K562 (cell line): ENCODE data around the gene HTR3C. TPM values are rescaled to one million over a fixed set of nuclear protein-coding genes. Genes with fewer than 3 reads are reported as not detected.
A peak's percentile ranks its signal among the peaks of the same experiment; 100 is the strongest.

ENCODE experiments used
- EHMT2 ChIP-seq: fragments of 450-650 bp; IDR thresholded peaks from 2 replicates; pipeline ENCODE4 v1.6.1; 2018; ENCODE audit warnings: antibody characterized with exemption
- EZH2 ChIP-seq: IDR thresholded peaks from 2 replicates; pipeline ENCODE4 v1.6.1; 2012; ENCODE audit warnings: low read depth, mild to moderate bottlenecking, inconsistent platforms, low read length, borderline replicate concordance
- GTF2E2 ChIP-seq: fragments of 200-800 bp; sonication (Bioruptor generic); IDR thresholded peaks from 2 replicates; pipeline ENCODE4 v1.6.1; 2016; ENCODE audit warnings: missing genetic modification characterization, missing compliant biosample characterization
- GTF3C2 ChIP-seq: IDR thresholded peaks from 3 replicates; pipeline ENCODE4 v1.6.1; 2011; ENCODE audit warnings: borderline replicate concordance, mild to moderate bottlenecking, moderate library complexity; ENCODE audit not compliant: insufficient read length; ENCODE audit errors: extremely low read depth
- HES1 ChIP-seq: fragments of 450-650 bp; IDR thresholded peaks from 2 replicates; pipeline ENCODE4 v1.6.1; 2016; ENCODE audit warnings: low read depth, mild to moderate bottlenecking, moderate library complexity
- JUNB ChIP-seq: fragments of 450-650 bp; formaldehyde crosslinking; conservative IDR thresholded peaks from 2 replicates; pipeline ENCODE4 v1.4.0; 2020; ENCODE audit warnings: mild to moderate bottlenecking
- NFATC3 ChIP-seq: fragments of 450-650 bp; IDR thresholded peaks from 2 replicates; pipeline ENCODE4 v1.6.1; 2017; ENCODE audit warnings: mild to moderate bottlenecking
- NFXL1 ChIP-seq: fragments of 450-650 bp; formaldehyde crosslinking; IDR thresholded peaks from 2 replicates; pipeline ENCODE4 v1.4.0; 2021; ENCODE audit warnings: mild to moderate bottlenecking
- NKRF ChIP-seq: fragments of 450-650 bp; IDR thresholded peaks from 2 replicates; pipeline ENCODE4 v1.6.1; 2016; ENCODE audit warnings: borderline replicate concordance
- NR2C2 ChIP-seq, 2 experiments: fragments of 200-800 bp in 1 of 2; sonication (Bioruptor generic) in 1 of 2; sonication (generic) in 1 of 2; formaldehyde crosslinking in 1 of 2; IDR thresholded peaks; 2 replicates each; pipeline versions ENCODE4 v1.6.1 to v1.8.0; 2016 to 2022; ENCODE audit warnings: mild to moderate bottlenecking in 1 of 2, missing compliant biosample characterization in 1 of 2, missing genetic modification characterization in 1 of 2, missing genetic modification reagents in 1 of 2
- RBM34 ChIP-seq: fragments of 200-400 bp; formaldehyde crosslinking; IDR thresholded peaks from 2 replicates; pipeline ENCODE4 v1.6.1; 2018; ENCODE audit warnings: low read length, borderline replicate concordance; ENCODE audit not compliant: insufficient read depth
- RBM39 ChIP-seq: fragments of 200-400 bp; formaldehyde crosslinking; optimal IDR thresholded peaks from 2 replicates; pipeline ENCODE3; 2018; ENCODE audit warnings: low read depth, low read length
- RFX7 ChIP-seq: fragments of 250-450 bp; sonication (Bioruptor Pico); IDR thresholded peaks from 2 replicates; pipeline ENCODE4 v1.5.1; 2021; ENCODE audit warnings: mild to moderate bottlenecking
- STAG1 ChIP-seq: sonication (generic); formaldehyde crosslinking; IDR thresholded peaks from 2 replicates; pipeline ENCODE4 v1.5.0; 2020; ENCODE audit warnings: missing genetic modification reagents, borderline replicate concordance
- TRIM28 ChIP-seq: fragments of 450-650 bp; IDR thresholded peaks from 2 replicates; pipeline ENCODE4 v1.6.1; 2017
- USF1 ChIP-seq: sonication (generic); formaldehyde crosslinking; IDR thresholded peaks from 2 replicates; pipeline ENCODE4 v1.9.0; 2022; ENCODE audit warnings: mild to moderate bottlenecking, missing genetic modification reagents
- ZKSCAN1 ChIP-seq: fragments of 150-350 bp; IDR thresholded peaks from 2 replicates; pipeline ENCODE4 v1.6.1; 2016; ENCODE audit warnings: low read depth, low read length
- ZKSCAN8 ChIP-seq: fragments of 200-800 bp; sonication (Bioruptor generic); IDR thresholded peaks from 2 replicates; pipeline ENCODE4 v1.6.1; 2016; ENCODE audit warnings: missing genetic modification characterization, missing compliant biosample characterization
- ZNF324 ChIP-seq: fragments of 250-450 bp; sonication (Bioruptor Pico); IDR thresholded peaks from 2 replicates; pipeline ENCODE4 v1.4.0; 2020; ENCODE audit warnings: mild to moderate bottlenecking
- ZNF398 ChIP-seq: fragments of 250-450 bp; sonication (Bioruptor Pico); IDR thresholded peaks from 2 replicates; pipeline ENCODE4 v1.8.0; 2021; ENCODE audit warnings: moderate library complexity, mild to moderate bottlenecking, inconsistent platforms
- polyA plus RNA-seq, 8 experiments: library from polyadenylated mRNA; depleted of rRNA in 4 of 8; stranded (reverse) in 5 of 8; unstranded in 3 of 8; fragments of >200 nt; fragmentation: Nextera tagmentation in 2 of 8; fragmentation: Illumina TruSeq in 1 of 8; extraction: Ambion mirVana in 2 of 8; extraction: Trizol in 1 of 8; gene quantifications; 2 replicates each; pipeline versions ENCODE4 v1.2.1 to v1.2.3, GENCODE V29; 2011 to 2014; ENCODE audit warnings: inconsistent platforms in 1 of 8, missing spikeins in 1 of 8
- total RNA-seq, 7 experiments: library from RNA; depleted of rRNA in 6 of 7; stranded (reverse); fragments of >200 nt in 6 of 7; fragmentation: Illumina TruSeq in 2 of 7; extraction: Trizol in 2 of 7; gene quantifications; 2 replicates each; pipeline versions ENCODE4 v1.2.1 to v1.2.3, GENCODE V29; 2011 to 2021; ENCODE audit warnings: low replicate concordance in 1 of 7

Gene HTR3C
- total and polyA plus RNA-seq, 9 of the 15 experiments (the other 6 are each of a cell fraction or from before 2014, with no cell fraction given) = 0.04 to 0.06 TPM; not detected in 7

GRCh38 chr3:184085389-184085852 is 32.6 kb downstream of the HTR3C start (continued):
- TF ChIP-seq RFX7 (CRISPR knock-in tag) = no peak
- no peak for TF ChIP-seq GTF2E2 (tag)
- TF ChIP-seq JUNB (CRISPR knock-in tag) = peak; percentile 71
- no peak for TF ChIP-seq NFXL1
- no peak for TF ChIP-seq ZNF324
- TF ChIP-seq NKRF = no peak
- no peak for TF ChIP-seq HES1
- TF ChIP-seq RBM39 = no peak
- TF ChIP-seq STAG1 = no peak
- TF ChIP-seq NR2C2 (CRISPR knock-in tag; IDR thresholded peaks at IDR 0.05) = no peak
- TF ChIP-seq NR2C2 (tag; IDR thresholded peaks at IDR 0.05) = 0 out of 2 replicates have a peak, but pooled peaks have one; percentile 39
- TF ChIP-seq ZKSCAN1 = no peak
- peak; percentile 78; the same call in 1 of the 2 replicates for TF ChIP-seq TRIM28
- peak; percentile 66; the same call in 1 of the 2 replicates for TF ChIP-seq EHMT2
- no peak for TF ChIP-seq USF1 (CRISPR knock-in tag)
- TF ChIP-seq GTF3C2 = no peak
- TF ChIP-seq ZNF398 (CRISPR knock-in tag) = no peak
- TF ChIP-seq RBM34 = no peak
- TF ChIP-seq EZH2 = no peak
- no peak for TF ChIP-seq NFATC3
- no peak for TF ChIP-seq ZKSCAN8 (CRISPR knock-in tag)
